ENCODE measurements around the gene KCNG4.

DNA sequence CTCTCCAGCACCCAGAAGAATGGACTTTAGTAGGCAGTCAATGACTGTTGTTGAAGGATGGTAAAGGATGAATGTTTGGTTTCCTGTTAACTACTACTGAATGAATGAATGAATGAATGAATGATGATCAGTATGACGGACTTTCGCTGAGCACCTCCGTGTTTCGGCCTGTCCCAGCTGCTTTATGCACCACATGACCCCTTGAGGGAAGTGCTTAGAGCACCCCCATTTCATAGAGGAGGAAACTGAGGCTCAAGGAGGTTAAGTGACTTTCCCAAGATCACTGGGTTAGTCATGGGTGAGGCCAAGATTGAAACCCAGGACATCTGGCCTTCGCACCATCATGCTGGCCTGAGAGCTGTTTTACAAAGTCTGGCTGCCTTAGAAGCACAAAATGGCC is 6.8 kb downstream of the KCNG4 start:
- TF ChIP-seq, protein P1, sequence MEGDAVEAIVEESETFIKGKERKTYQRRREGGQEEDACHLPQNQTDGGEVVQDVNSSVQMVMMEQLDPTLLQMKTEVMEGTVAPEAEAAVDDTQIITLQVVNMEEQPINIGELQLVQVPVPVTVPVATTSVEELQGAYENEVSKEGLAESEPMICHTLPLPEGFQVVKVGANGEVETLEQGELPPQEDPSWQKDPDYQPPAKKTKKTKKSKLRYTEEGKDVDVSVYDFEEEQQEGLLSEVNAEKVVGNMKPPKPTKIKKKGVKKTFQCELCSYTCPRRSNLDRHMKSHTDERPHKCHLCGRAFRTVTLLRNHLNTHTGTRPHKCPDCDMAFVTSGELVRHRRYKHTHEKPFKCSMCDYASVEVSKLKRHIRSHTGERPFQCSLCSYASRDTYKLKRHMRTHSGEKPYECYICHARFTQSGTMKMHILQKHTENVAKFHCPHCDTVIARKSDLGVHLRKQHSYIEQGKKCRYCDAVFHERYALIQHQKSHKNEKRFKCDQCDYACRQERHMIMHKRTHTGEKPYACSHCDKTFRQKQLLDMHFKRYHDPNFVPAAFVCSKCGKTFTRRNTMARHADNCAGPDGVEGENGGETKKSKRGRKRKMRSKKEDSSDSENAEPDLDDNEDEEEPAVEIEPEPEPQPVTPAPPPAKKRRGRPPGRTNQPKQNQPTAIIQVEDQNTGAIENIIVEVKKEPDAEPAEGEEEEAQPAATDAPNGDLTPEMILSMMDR (IDR thresholded peaks at IDR 0.05) = no peak
- no peak for TF ChIP-seq POLR2A (IDR thresholded peaks at IDR 0.05)

Measured in ovary (tissue), 3 donors.